ENCODE results near the gene PLCH2.

PLCH2 gene

DNA sequence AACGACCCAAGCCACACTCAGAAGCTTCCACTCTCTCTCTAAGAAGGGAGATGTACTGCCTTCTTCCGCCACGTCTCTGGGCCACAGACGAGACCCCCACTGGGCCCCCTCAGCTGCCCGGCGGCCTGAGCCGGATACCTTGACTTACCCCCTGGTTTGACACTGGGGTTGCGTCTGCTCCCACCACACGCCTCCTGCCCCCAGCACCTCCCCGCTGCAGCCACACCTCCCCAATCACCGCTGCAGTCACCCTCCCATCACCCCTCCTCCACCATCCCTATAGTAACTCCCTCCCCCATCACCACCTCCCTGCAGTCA lies 39.6 kb downstream of the PLCH2 start:
- H3K4me3 ChIP-seq (ENCODE audit: low read depth, low read length): no peak overlapping the region
- no peak for TF ChIP-seq CTCF (IDR thresholded peaks at IDR 0.05; ENCODE audit: insufficient read depth, low read depth, low read length, missing control alignments)
- DNase-seq (ENCODE audit: low read depth): no peak

DNA sequence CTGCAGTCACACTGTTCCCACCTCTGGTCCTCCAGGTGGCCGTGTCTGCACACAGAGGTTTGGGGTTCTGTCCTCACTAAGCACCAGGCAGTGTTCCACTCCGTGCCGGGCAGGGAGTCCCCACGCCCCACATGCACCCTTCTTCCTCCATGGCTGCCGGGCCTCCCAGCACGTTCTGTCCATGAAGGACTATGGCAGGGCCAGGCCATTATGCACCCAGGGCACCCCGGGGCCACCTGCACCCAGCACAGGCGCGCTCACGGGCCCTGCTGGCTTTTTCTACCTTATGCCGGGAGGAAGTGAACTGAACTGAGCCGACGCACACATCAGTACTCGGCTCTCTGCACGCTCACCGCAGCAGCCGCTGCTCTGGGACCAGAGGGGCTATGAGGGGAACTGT lies 40.0 kb downstream of the PLCH2 start:
- no peak overlapping the region for H3K4me3 ChIP-seq (ENCODE audit: low read depth, low read length)
- no peak for DNase-seq (ENCODE audit: low read depth)
- no peak for TF ChIP-seq CTCF (IDR thresholded peaks at IDR 0.05; ENCODE audit: insufficient read depth, low read depth, low read length, missing control alignments)

DNA sequence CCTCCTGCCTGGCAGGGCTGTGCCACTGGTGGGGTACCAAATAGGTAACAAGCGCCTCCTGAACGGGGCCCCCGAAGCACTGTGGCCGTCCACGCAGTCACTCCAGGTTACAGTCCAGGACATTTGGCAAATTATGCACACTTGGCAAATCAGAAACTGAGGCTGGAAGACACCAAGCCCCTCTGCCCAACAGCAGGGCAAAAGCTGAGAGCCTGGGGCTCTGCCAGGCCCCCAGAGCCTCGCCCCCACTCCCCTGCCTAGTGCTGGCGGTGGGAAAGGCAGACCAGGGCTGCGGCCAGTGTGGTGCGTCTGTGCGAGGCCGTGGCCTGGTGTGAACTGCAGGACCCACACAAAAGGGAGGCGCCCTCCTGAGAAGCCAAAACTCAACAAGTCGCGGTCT lies 40.9 kb downstream of the PLCH2 start:
- H3K4me3 ChIP-seq (ENCODE audit: low read depth, low read length): no peak overlapping the region
- no peak for DNase-seq (ENCODE audit: low read depth)
- TF ChIP-seq CTCF (IDR thresholded peaks at IDR 0.05; ENCODE audit: insufficient read depth, low read depth, low read length, missing control alignments): no peak

DNA sequence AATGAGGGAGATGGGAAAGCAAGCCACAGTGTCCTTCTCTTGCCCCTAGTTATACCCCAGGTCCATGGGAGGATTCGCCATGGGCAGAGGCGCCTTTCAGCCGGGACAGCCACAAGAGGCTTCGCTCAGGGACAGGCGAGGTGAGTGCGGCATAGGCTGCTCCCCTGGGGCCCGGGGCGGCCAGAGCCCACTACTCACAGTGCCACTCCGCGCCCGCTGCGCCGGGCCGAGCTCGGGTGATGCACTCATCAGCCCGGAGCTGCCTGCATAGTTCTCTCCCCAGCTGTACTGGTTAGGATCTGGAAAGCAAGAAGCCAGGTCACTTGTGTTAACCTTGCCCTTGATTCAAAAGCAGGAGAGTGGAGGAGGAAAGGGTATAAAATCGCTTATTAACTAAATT lies 41.9 kb downstream of the PLCH2 start:
- H3K4me3 ChIP-seq (ENCODE audit: low read depth, low read length): no peak overlapping the region
- no peak for DNase-seq (ENCODE audit: low read depth)
- TF ChIP-seq CTCF (IDR thresholded peaks at IDR 0.05; ENCODE audit: insufficient read depth, low read depth, low read length, missing control alignments): no peak

DNA sequence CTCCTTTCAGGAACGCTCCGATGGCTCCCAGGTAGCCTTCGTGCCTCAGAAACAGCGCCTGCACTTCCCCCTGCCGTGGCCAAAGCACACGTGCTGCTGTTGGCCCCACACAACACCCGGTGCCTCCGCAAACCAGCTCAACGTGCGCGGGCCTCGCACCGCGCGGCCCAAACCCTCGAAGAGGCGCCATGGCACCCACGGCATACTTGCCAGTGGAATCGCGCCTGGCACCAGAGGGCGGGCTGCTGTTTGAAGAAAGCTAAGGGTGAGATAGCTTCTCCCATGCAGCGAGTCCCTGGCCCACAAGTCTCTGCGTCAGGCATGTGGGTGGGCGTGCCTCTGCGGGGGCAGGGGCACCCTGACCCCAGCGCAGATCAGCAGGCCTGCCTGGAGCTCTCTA lies 42.4 kb downstream of the PLCH2 start:
- H3K4me3 ChIP-seq (ENCODE audit: low read depth, low read length): no peak overlapping the region
- DNase-seq (ENCODE audit: low read depth): no peak
- no peak for TF ChIP-seq CTCF (IDR thresholded peaks at IDR 0.05; ENCODE audit: insufficient read depth, low read depth, low read length, missing control alignments)

DNA sequence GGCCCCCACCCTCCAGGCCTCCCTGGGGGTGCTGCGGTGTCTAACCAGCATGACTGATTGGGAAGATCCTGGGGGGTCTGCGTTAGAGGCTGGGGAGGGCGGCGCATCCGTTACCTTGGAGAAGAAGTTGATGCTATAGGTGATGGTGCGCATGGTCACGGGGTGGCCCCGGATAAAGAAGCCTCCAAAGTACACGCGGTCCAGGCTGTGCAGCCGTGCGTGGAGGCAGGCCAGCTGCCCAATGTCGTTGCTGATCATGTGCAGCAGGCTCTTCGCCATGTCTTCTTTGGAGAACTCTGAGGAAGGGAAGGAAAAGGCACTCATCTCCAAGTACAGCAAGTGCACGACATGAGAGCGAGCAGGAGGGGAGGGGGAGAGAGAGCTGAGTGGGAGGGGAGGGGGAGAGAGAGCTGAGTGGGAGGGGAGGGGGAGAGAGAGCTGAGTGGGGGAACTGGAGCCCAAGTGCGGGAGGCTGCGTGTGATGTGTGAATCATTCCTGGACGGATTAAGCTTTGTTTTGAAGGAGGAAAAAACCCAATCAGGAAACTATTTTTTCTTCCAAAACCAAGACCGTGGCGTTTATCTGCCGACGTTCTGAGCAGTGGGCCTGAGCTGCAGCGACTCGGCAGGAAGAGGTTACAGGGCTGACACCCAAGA lies 43.1 kb downstream of the PLCH2 start:
- DNase-seq (ENCODE audit: low read depth): no peak
- no peak overlapping the region for H3K4me3 ChIP-seq (ENCODE audit: low read depth, low read length)
- no peak for TF ChIP-seq CTCF (IDR thresholded peaks at IDR 0.05; ENCODE audit: insufficient read depth, low read depth, low read length, missing control alignments)

GRCh38 chr1:2519729-2520128 lies 43.6 kb downstream of the PLCH2 start:
- no peak for TF ChIP-seq CTCF (IDR thresholded peaks at IDR 0.05; ENCODE audit: insufficient read depth, low read depth, low read length, missing control alignments)
- no peak for DNase-seq (ENCODE audit: low read depth)
- no peak overlapping the region for H3K4me3 ChIP-seq (ENCODE audit: low read depth, low read length)

All from GM12865 (cell line).